ENCODE data around the gene DYSF.

GRCh38 chr2:71637168-71637567 is 183.8 kb downstream of the DYSF start:
- no peak for TF ChIP-seq CTCF (IDR thresholded peaks at IDR 0.05)
- TF ChIP-seq EP300 (IDR thresholded peaks at IDR 0.05) = no peak
